Activated CD8-positive, alpha-beta memory T cell treated with anti-CD3 and anti-CD28 coated beads for 4 hours (primary cell): ENCODE results near the gene STAB1.

ENCODE experiments used
- DNase-seq, 2 donors: peaks; one replicate each; pipeline ENCODE4 v3.0.0-alpha.2; 2020; ENCODE audit warnings: low read depth in 2 of 2

STAB1 gene

GRCh38 chr3:52487050-52487787, 7.9 kb upstream of the STAB1 start:
- DNase-seq: no peak

GRCh38 chr3:52487788-52488691, 7.1 kb upstream of the STAB1 start:
- no peak for DNase-seq

GRCh38 chr3:52488746-52489145, 6.4 kb upstream of the STAB1 start:
- no peak for DNase-seq

GRCh38 chr3:52489453-52489852, 5.7 kb upstream of the STAB1 start:
- DNase-seq: no peak

- DNase-seq: no peak
These were observed 4.9 kb upstream of the STAB1 start for GRCh38 chr3:52490035-52490938.

GRCh38 chr3:52490939-52491526, 4.1 kb upstream of the STAB1 start:
- no peak for DNase-seq

GRCh38 chr3:52492059-52492458, 3.1 kb upstream of the STAB1 start:
- DNase-seq: no peak

GRCh38 chr3:52493232-52494017, 1.7 kb upstream of the STAB1 start:
- no peak for DNase-seq

GRCh38 chr3:52494445-52494844, 693 bp upstream of the STAB1 start:
- DNase-seq: no peak

GRCh38 chr3:52495777-52496602, 852 bp downstream of the STAB1 start:
- DNase-seq: no peak

- DNase-seq: no peak
These were observed 3.3 kb downstream of the STAB1 start for GRCh38 chr3:52498137-52499054.

- no peak for DNase-seq
These were observed 5.9 kb downstream of the STAB1 start for GRCh38 chr3:52501046-52501445.

GRCh38 chr3:52502001-52502400, 6.9 kb downstream of the STAB1 start:
- no peak for DNase-seq

GRCh38 chr3:52502808-52503350, 7.7 kb downstream of the STAB1 start:
- no peak for DNase-seq

- no peak for DNase-seq
These were observed 8.8 kb downstream of the STAB1 start for GRCh38 chr3:52503788-52504424.

- no peak for DNase-seq
These were observed 9.8 kb downstream of the STAB1 start for GRCh38 chr3:52504977-52505376.

GRCh38 chr3:52506266-52506966, 11.3 kb downstream of the STAB1 start:
- DNase-seq: no peak
